Measurements from ENCODE around the gene BRINP3.

DNA sequence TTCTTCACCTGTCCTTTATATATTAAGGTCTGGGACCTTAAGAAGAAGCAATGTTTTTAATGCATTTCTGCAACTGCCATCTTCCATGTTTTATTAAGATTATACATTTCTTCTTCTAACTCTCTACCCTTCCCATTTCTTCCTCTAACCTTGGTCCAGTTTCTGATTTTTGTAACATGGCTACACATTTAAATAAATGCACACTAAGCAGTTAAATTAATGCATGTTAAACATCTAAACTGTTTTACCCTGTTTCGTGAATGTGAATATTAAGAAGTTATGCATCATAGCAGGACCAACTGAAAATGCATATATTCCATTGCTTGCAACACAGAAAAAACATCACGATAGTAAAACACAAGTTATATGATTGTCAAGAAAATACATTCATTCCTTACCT lies 3.7 kb downstream of the BRINP3 start:
- TF ChIP-seq, protein P1, sequence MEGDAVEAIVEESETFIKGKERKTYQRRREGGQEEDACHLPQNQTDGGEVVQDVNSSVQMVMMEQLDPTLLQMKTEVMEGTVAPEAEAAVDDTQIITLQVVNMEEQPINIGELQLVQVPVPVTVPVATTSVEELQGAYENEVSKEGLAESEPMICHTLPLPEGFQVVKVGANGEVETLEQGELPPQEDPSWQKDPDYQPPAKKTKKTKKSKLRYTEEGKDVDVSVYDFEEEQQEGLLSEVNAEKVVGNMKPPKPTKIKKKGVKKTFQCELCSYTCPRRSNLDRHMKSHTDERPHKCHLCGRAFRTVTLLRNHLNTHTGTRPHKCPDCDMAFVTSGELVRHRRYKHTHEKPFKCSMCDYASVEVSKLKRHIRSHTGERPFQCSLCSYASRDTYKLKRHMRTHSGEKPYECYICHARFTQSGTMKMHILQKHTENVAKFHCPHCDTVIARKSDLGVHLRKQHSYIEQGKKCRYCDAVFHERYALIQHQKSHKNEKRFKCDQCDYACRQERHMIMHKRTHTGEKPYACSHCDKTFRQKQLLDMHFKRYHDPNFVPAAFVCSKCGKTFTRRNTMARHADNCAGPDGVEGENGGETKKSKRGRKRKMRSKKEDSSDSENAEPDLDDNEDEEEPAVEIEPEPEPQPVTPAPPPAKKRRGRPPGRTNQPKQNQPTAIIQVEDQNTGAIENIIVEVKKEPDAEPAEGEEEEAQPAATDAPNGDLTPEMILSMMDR (IDR thresholded peaks at IDR 0.05), result no peak
- no peak for TF ChIP-seq POLR2AphosphoS5 (IDR thresholded peaks at IDR 0.05)

All from stomach (tissue), 4 donors.